ENCODE measurements around the gene FAT1. TPM values are rescaled to one million over a fixed set of nuclear protein-coding genes. Genes with fewer than 3 reads are reported as not detected.

The FAT1 gene
- total RNA-seq, 2 experiments from 2014 or later: 0.02 to 0.05 TPM

GRCh38 chr4:186617921-186618320 is 105.7 kb downstream of the FAT1 start:
- CTCF ChIA-PET: no interaction called here
- H3K4me3 Mint-ChIP-seq: no peak overlapping the region
- intact Hi-C loops (cut with DNase I, micrococcal nuclease): no loop called here
- no peaks in the 10 kb centered on the region for H3K36me3 Mint-ChIP-seq (ENCODE audit: low read depth)
- POLR2A ChIA-PET: no interaction called here
- ATAC-seq: no peak
- H3K27ac Mint-ChIP-seq: no peak overlapping the region
- H3K9me3 Mint-ChIP-seq (ENCODE audit: low read depth): peaks cover 3% of the 10 kb centered on the region
- no peaks in the 10 kb centered on the region for H3K4me1 Mint-ChIP-seq
- peaks cover 4% of the 10 kb centered on the region for H3K27me3 Mint-ChIP-seq
- DNase-seq: no peak

- no peaks in the 10 kb centered on the region for H3K36me3 Mint-ChIP-seq (ENCODE audit: low read depth)
- H3K9me3 Mint-ChIP-seq (ENCODE audit: low read depth): peaks cover 1% of the 10 kb centered on the region
- intact Hi-C loops (cut with DNase I, micrococcal nuclease): no loop called here
- H3K27me3 Mint-ChIP-seq: no peaks in the 10 kb centered on the region
- ATAC-seq: no peak
- no peak overlapping the region for H3K4me3 Mint-ChIP-seq
- ChIA-PET CTCF (no interaction called here), POLR2A (no interaction called here)
- no peaks in the 10 kb centered on the region for H3K4me1 Mint-ChIP-seq
- H3K27ac Mint-ChIP-seq: no peak overlapping the region
- DNase-seq: no peak
These were observed 116.2 kb downstream of the FAT1 start for GRCh38 chr4:186607490-186607889.

GRCh38 chr4:186606591-186606992 is 117.1 kb downstream of the FAT1 start:
- H3K27me3 Mint-ChIP-seq: peaks cover 2% of the 10 kb centered on the region
- ATAC-seq (no peak), DNase-seq (no peak)
- H3K27ac Mint-ChIP-seq: no peak overlapping the region
- ChIA-PET POLR2A (no interaction called here), CTCF (no interaction called here)
- intact Hi-C loops (cut with DNase I, micrococcal nuclease): no loop called here
- no peak overlapping the region for H3K4me3 Mint-ChIP-seq
- no peaks in the 10 kb centered on the region for H3K4me1 Mint-ChIP-seq
- no peaks in the 10 kb centered on the region for H3K36me3 Mint-ChIP-seq (ENCODE audit: low read depth)
- peaks cover 1% of the 10 kb centered on the region for H3K9me3 Mint-ChIP-seq (ENCODE audit: low read depth)

- DNase-seq (no peak), ATAC-seq (no peak)
- Mint-ChIP-seq H3K27me3 (peaks cover 2% of the 10 kb centered on the region), H3K27ac (no peak overlapping the region), H3K4me3 (no peak overlapping the region), H3K9me3 (ENCODE audit: low read depth) (peaks cover 1% of the 10 kb centered on the region), H3K36me3 (ENCODE audit: low read depth) (no peaks in the 10 kb centered on the region), H3K4me1 (no peaks in the 10 kb centered on the region)
- intact Hi-C loops (cut with DNase I, micrococcal nuclease): no loop called here
- ChIA-PET CTCF (no interaction called here), POLR2A (no interaction called here)
These were observed 118.3 kb downstream of the FAT1 start for GRCh38 chr4:186605261-186605865.

GRCh38 chr4:186604124-186604807 is 119.4 kb downstream of the FAT1 start:
- H3K27ac Mint-ChIP-seq: no peak overlapping the region
- DNase-seq: no peak
- no peak for ATAC-seq
- ChIA-PET POLR2A (no interaction called here), CTCF (interaction anchor here (1.0 kb wide), 1 partner anchor 17 kb away, joined by 3 read pairs; no protein-coding TSS in a partner anchor)
- H3K36me3 Mint-ChIP-seq (ENCODE audit: low read depth): no peaks in the 10 kb centered on the region
- peaks cover 2% of the 10 kb centered on the region for H3K27me3 Mint-ChIP-seq
- H3K4me1 Mint-ChIP-seq: no peaks in the 10 kb centered on the region
- peaks cover 1% of the 10 kb centered on the region for H3K9me3 Mint-ChIP-seq (ENCODE audit: low read depth)
- no peak overlapping the region for H3K4me3 Mint-ChIP-seq
- intact Hi-C loops (cut with DNase I, micrococcal nuclease): no loop called here

- H3K9me3 Mint-ChIP-seq (ENCODE audit: low read depth): peaks cover 1% of the 10 kb centered on the region
- H3K4me3 Mint-ChIP-seq: no peak overlapping the region
- peaks cover 2% of the 10 kb centered on the region for H3K27me3 Mint-ChIP-seq
- ChIA-PET CTCF (no interaction called here), POLR2A (no interaction called here)
- intact Hi-C loops (cut with DNase I, micrococcal nuclease): no loop called here
- no peaks in the 10 kb centered on the region for H3K36me3 Mint-ChIP-seq (ENCODE audit: low read depth)
- ATAC-seq (no peak), DNase-seq (no peak)
- H3K27ac Mint-ChIP-seq: no peak overlapping the region
- H3K4me1 Mint-ChIP-seq: no peaks in the 10 kb centered on the region
These were observed 120.7 kb downstream of the FAT1 start for GRCh38 chr4:186602978-186603377.

GRCh38 chr4:186599483-186599882 is 124.2 kb downstream of the FAT1 start:
- Mint-ChIP-seq H3K4me3 (no peak overlapping the region), H3K4me1 (no peaks in the 10 kb centered on the region), H3K9me3 (ENCODE audit: low read depth) (peaks cover 1% of the 10 kb centered on the region), H3K27ac (no peak overlapping the region), H3K36me3 (ENCODE audit: low read depth) (no peaks in the 10 kb centered on the region), H3K27me3 (peaks cover 2% of the 10 kb centered on the region)
- CTCF ChIA-PET: no interaction called here
- intact Hi-C loops (cut with DNase I, micrococcal nuclease): no loop called here
- DNase-seq: no peak
- POLR2A ChIA-PET: no interaction called here
- ATAC-seq: no peak

GRCh38 chr4:186598686-186599085 is 125.0 kb downstream of the FAT1 start:
- POLR2A ChIA-PET: no interaction called here
- no peaks in the 10 kb centered on the region for H3K36me3 Mint-ChIP-seq (ENCODE audit: low read depth)
- H3K9me3 Mint-ChIP-seq (ENCODE audit: low read depth): no peaks in the 10 kb centered on the region
- no peak overlapping the region for H3K4me3 Mint-ChIP-seq
- H3K27me3 Mint-ChIP-seq: peaks cover 2% of the 10 kb centered on the region
- ATAC-seq (no peak), DNase-seq (no peak)
- CTCF ChIA-PET: no interaction called here
- H3K4me1 Mint-ChIP-seq: no peaks in the 10 kb centered on the region
- intact Hi-C loops (cut with DNase I, micrococcal nuclease): no loop called here
- H3K27ac Mint-ChIP-seq: no peak overlapping the region

- Mint-ChIP-seq H3K9me3 (ENCODE audit: low read depth) (no peaks in the 10 kb centered on the region), H3K36me3 (ENCODE audit: low read depth) (no peaks in the 10 kb centered on the region), H3K27ac (no peak overlapping the region), H3K27me3 (no peaks in the 10 kb centered on the region), H3K4me1 (no peaks in the 10 kb centered on the region), H3K4me3 (no peak overlapping the region)
- POLR2A ChIA-PET: no interaction called here
- ATAC-seq (no peak), DNase-seq (no peak)
- CTCF ChIA-PET: no interaction called here
- intact Hi-C loops (cut with DNase I, micrococcal nuclease): no loop called here
These were observed 126.7 kb downstream of the FAT1 start for GRCh38 chr4:186596850-186597390.

GRCh38 chr4:186596346-186596745 is 127.3 kb downstream of the FAT1 start:
- H3K27me3 Mint-ChIP-seq: no peaks in the 10 kb centered on the region
- H3K4me1 Mint-ChIP-seq: no peaks in the 10 kb centered on the region
- no peak overlapping the region for H3K27ac Mint-ChIP-seq
- intact Hi-C loops (cut with DNase I, micrococcal nuclease): no loop called here
- ChIA-PET POLR2A (no interaction called here), CTCF (no interaction called here)
- H3K4me3 Mint-ChIP-seq: no peak overlapping the region
- H3K9me3 Mint-ChIP-seq (ENCODE audit: low read depth): no peaks in the 10 kb centered on the region
- H3K36me3 Mint-ChIP-seq (ENCODE audit: low read depth): no peaks in the 10 kb centered on the region
- no peak for DNase-seq
- ATAC-seq: no peak

- Mint-ChIP-seq H3K4me3 (no peak overlapping the region), H3K27me3 (no peaks in the 10 kb centered on the region), H3K36me3 (ENCODE audit: low read depth) (no peaks in the 10 kb centered on the region), H3K27ac (no peak overlapping the region), H3K4me1 (no peaks in the 10 kb centered on the region), H3K9me3 (ENCODE audit: low read depth) (no peaks in the 10 kb centered on the region)
- no peak for DNase-seq
- no peak for ATAC-seq
- intact Hi-C loops (cut with DNase I, micrococcal nuclease): no loop called here
- CTCF ChIA-PET: no interaction called here
- POLR2A ChIA-PET: no interaction called here
These were observed 130.1 kb downstream of the FAT1 start for GRCh38 chr4:186593587-186593973.

GRCh38 chr4:186592966-186593586 is 130.6 kb downstream of the FAT1 start:
- no peaks in the 10 kb centered on the region for H3K9me3 Mint-ChIP-seq (ENCODE audit: low read depth)
- no peaks in the 10 kb centered on the region for H3K4me1 Mint-ChIP-seq
- ATAC-seq (no peak), DNase-seq (no peak)
- H3K27me3 Mint-ChIP-seq: no peaks in the 10 kb centered on the region
- no peaks in the 10 kb centered on the region for H3K36me3 Mint-ChIP-seq (ENCODE audit: low read depth)
- POLR2A ChIA-PET: no interaction called here
- CTCF ChIA-PET: interaction anchor here (1.5 kb wide), 1 partner anchor 12 kb away, joined by 4 read pairs; no protein-coding TSS in a partner anchor
- intact Hi-C loops (cut with DNase I, micrococcal nuclease): no loop called here
- H3K27ac Mint-ChIP-seq: no peak overlapping the region
- H3K4me3 Mint-ChIP-seq: no peak overlapping the region
